ENCODE data around the gene EIF4H.
"Not testable (repeated sequence)": the region's sequence is repeated elsewhere in the genome, so short reads cannot be mapped to it uniquely, and the experiment has no call there.

Gene EIF4H

GRCh38 chr7:74173866-74174605, at the start of gene EIF4H:
EIF4H (plus strand) TSS chr7:74174356; CDS start chr7:74174384, 28 bp downstream.
- DNase-seq: peak; percentile 98

- DNase-seq: no peak
Measured at GRCh38 chr7:74126220-74126880, 47.8 kb upstream of the EIF4H start.

GRCh38 chr7:74129887-74130286, 44.3 kb upstream of the EIF4H start:
- no peak for DNase-seq

GRCh38 chr7:74130518-74130917, 43.6 kb upstream of the EIF4H start:
- no peak for DNase-seq

GRCh38 chr7:74134117-74134620, 40.0 kb upstream of the EIF4H start:
- no peak for DNase-seq

- no peak for DNase-seq
Measured at GRCh38 chr7:74138334-74138867, 35.8 kb upstream of the EIF4H start.

GRCh38 chr7:74138945-74139843, 35.0 kb upstream of the EIF4H start:
- DNase-seq: no peak

GRCh38 chr7:74141705-74142104, 32.5 kb upstream of the EIF4H start:
- no peak for DNase-seq

GRCh38 chr7:74143383-74143782, 30.8 kb upstream of the EIF4H start:
- DNase-seq: no peak

- DNase-seq: no peak
Measured at GRCh38 chr7:74148491-74148890, 25.7 kb upstream of the EIF4H start.

- DNase-seq: no peak
Measured at GRCh38 chr7:74149071-74149470, 25.1 kb upstream of the EIF4H start.

- DNase-seq: no peak
Measured at GRCh38 chr7:74149603-74150002, 24.6 kb upstream of the EIF4H start.

GRCh38 chr7:74153736-74154135, 20.4 kb upstream of the EIF4H start:
- no peak for DNase-seq

GRCh38 chr7:74155810-74156395, 18.3 kb upstream of the EIF4H start:
- DNase-seq: no peak

- no peak for DNase-seq
Measured at GRCh38 chr7:74157605-74158004, 16.6 kb upstream of the EIF4H start.

GRCh38 chr7:74164985-74165456, 9.1 kb upstream of the EIF4H start:
- no peak for DNase-seq

GRCh38 chr7:74165867-74166593, 8.1 kb upstream of the EIF4H start:
- no peak for DNase-seq

GRCh38 chr7:74167324-74167723, 6.8 kb upstream of the EIF4H start:
- not testable (repeated sequence) for DNase-seq

- DNase-seq: no peak
Measured at GRCh38 chr7:74173074-74173473, 1.1 kb upstream of the EIF4H start.

- DNase-seq: no peak
Measured at GRCh38 chr7:74173491-74173865, 678 bp upstream of the EIF4H start.

- peak; percentile 82 for DNase-seq
Measured at GRCh38 chr7:74174606-74175082, 488 bp downstream of the EIF4H start.

GRCh38 chr7:74175340-74175739, 1.2 kb downstream of the EIF4H start:
- DNase-seq: no peak

Data from retina (tissue), 1 donor.